Peyer's patch (tissue), 4 donors: Measurements from ENCODE around the gene F2RL1. TPM values are rescaled to one million over a fixed set of nuclear protein-coding genes. Genes with fewer than 3 reads are reported as not detected.
"Not testable (repeated sequence)": the region's sequence is repeated elsewhere in the genome, so short reads cannot be mapped to it uniquely, and the experiment has no call there.

Experiments
- DNase-seq, 3 donors: peaks; one replicate each; pipeline ENCODE4 v3.0.0-alpha.2; 2017 to 2019
- H3K27ac ChIP-seq, 4 donors: fragments of 200-600 bp; sonication (generic); one replicate each; pipeline ENCODE4 v1.5.1; 2016 to 2019
- H3K27me3 ChIP-seq, 2 donors: fragments of 200-600 bp; sonication (generic); one replicate each; pipeline ENCODE4 v1.5.1; 2019
- H3K36me3 ChIP-seq, 3 donors: fragments of 200-600 bp; sonication (generic); one replicate each; pipeline ENCODE4 v1.5.1; 2016 to 2019
- H3K4me1 ChIP-seq, 4 donors: fragments of 200-600 bp; sonication (generic); one replicate each; pipeline ENCODE4 v1.5.1; 2016 to 2019
- H3K4me3 ChIP-seq, 4 donors: fragments of 200-600 bp; sonication (generic); 1 replicate in 3 of 4; 2 replicates in 1 of 4; pipeline ENCODE4 v1.5.1; 2016 to 2019; ENCODE audit warnings: mild to moderate bottlenecking in 1 of 4
- H3K9me3 ChIP-seq, 4 donors: fragments of 200-600 bp; sonication (generic); one replicate each; pipeline ENCODE4 v1.5.1; 2016 to 2019; ENCODE audit warnings: mild to moderate bottlenecking in 1 of 4
- CTCF ChIP-seq, 6 experiments: fragments of 450-650 bp in 4 of 6; fragments of 200-600 bp in 2 of 6; sonication (generic) in 1 of 6; IDR thresholded peaks; one replicate each; pipeline ENCODE4 v1.5.1; 2017 to 2019; ENCODE audit warnings: antibody characterized with exemption in 6 of 6, mild to moderate bottlenecking in 3 of 6, moderate library complexity in 1 of 6
- POLR2A ChIP-seq, 2 donors: fragments of 450-650 bp; IDR thresholded peaks; one replicate each; pipeline ENCODE4 v1.5.1; 2017; ENCODE audit warnings: antibody characterized with exemption in 2 of 2, mild to moderate bottlenecking in 2 of 2, moderate library complexity in 2 of 2
- total RNA-seq, 4 donors: library from RNA; depleted of rRNA; stranded (reverse); fragments of >200 nt; gene quantifications; one replicate each; pipeline ENCODE4 v1.1.0, GENCODE V29; 2016

The F2RL1 gene
- total RNA-seq, 4 donors from 2014 or later: 9.9 to 146 (median 88.2) TPM

DNA sequence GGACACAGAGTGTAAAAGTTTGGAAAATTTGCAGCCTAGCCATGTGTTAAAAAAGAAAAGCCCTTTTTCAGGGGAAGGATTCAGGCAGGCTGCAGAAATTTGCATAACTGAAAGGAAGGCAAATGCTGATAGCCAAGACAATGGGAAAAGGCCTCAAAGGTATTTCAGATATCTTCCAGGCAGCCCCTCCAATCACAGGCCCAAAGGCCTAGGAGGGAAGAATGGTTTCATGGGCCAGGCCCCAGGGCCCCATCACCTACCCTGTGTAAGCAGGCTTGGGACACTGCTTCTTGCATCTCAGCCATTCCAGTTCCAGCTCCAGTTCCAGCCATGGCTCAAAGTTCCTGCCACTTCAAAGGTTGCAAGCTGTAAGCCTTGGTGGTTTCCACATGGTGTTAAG is 35.8 kb downstream of the F2RL1 start:
- Histone ChIP-seq H3K4me1 (peaks cover 0 to 32% (median 5%) of the 10 kb centered on the region in 4 donors), H3K36me3 (no peaks in the 10 kb centered on the region), H3K9me3 (no peaks in the 10 kb centered on the region), H3K4me3 (no peak overlapping the region), H3K27ac (peak overlapping the region in 1 of 4 donors; percentile 66), H3K27me3 (no peaks in the 10 kb centered on the region)
- TF ChIP-seq POLR2A (IDR thresholded peaks at IDR 0.05): no peak
- TF ChIP-seq CTCF (IDR thresholded peaks at IDR 0.05): no peak
- no peak for DNase-seq

DNA sequence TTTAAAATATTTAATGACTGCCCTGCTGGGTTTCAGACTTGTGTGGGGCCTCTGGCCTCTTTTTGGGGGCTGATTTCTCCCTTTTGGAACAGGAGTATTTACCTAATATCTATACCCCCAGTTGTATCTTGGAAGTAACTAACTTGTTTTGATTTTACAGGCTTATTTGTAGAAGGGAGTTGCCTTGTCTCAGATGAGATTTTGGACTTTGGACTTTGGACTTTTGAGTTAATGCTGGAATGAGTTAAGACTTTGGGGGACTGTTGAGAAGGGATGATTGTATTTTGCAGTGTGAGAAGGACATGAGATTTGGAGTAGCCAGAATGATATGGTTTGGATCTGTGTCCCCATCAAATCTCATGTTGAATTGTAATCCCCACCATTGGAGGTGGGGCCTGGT is 36.7 kb downstream of the F2RL1 start:
- not testable (repeated sequence) for H3K4me3 ChIP-seq, H3K9me3 ChIP-seq, DNase-seq, H3K27me3 ChIP-seq, H3K36me3 ChIP-seq
- Histone ChIP-seq H3K27ac (peak overlapping the region in 3 of 4 donors; percentile 51 to 66 (median 58)), H3K4me1 (peaks cover 0 to 41% (median 5%) of the 10 kb centered on the region in 4 donors)

GRCh38 chr5:76855961-76856360 is 37.1 kb downstream of the F2RL1 start:
- H3K4me1 ChIP-seq: peaks cover 0 to 41% (median 5%) of the 10 kb centered on the region in 4 donors
- H3K4me3 ChIP-seq: no peak overlapping the region
- no peak for TF ChIP-seq CTCF (IDR thresholded peaks at IDR 0.05)
- TF ChIP-seq POLR2A (IDR thresholded peaks at IDR 0.05): no peak
- H3K27ac ChIP-seq: peak overlapping the region; percentile 41 to 66 (median 54)
- no peaks in the 10 kb centered on the region for H3K9me3 ChIP-seq
- no peaks in the 10 kb centered on the region for H3K36me3 ChIP-seq
- DNase-seq: peak in 1 of 3 donors; percentile 50
- no peaks in the 10 kb centered on the region for H3K27me3 ChIP-seq

GRCh38 chr5:76856800-76857199 is 38.0 kb downstream of the F2RL1 start:
- not testable (repeated sequence) for H3K36me3 ChIP-seq, H3K27me3 ChIP-seq, H3K4me3 ChIP-seq, H3K9me3 ChIP-seq
- Histone ChIP-seq H3K27ac (peak overlapping the region in 1 of 4 donors; percentile 66), H3K4me1 (peaks cover 0 to 41% (median 5%) of the 10 kb centered on the region in 4 donors)
- peak in 1 of 3 donors; percentile 49 for DNase-seq

DNA sequence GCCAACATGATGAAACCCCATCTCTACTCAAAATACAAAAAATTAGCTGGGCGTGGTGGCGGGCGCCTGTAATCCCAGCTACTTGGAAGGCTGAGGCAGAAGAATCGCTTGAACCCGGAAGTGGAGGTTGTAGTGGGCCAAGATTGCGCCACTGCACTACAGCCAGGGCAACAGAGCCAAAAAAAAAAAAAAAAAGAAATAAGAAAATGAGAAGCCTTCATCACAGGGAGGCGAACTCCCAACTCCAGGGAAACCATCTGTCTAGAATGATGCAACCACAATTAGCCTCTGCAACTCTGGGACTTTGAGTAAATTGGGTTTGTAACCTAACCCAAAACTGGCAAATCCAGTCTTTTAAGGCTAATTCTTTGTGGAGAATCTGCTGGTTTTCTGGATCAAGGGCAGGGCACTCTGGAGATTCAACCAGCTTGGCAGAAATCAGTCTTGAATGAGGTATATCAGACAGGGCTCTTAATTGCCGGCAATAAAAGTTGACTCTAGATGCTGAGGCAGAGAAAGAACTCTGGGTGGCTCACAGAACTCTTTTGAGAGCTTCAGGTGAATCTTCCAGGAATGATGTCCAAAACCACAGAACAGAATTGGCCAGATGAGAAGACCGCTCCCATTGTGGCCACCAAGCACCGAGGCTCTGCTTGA is 40.9 kb downstream of the F2RL1 start:
- TF ChIP-seq POLR2A (IDR thresholded peaks at IDR 0.05) (no peak), CTCF (IDR thresholded peaks at IDR 0.05) (no peak)
- peak in 1 of 3 donors; percentile 49 for DNase-seq
- Histone ChIP-seq H3K4me3 (no peak overlapping the region), H3K4me1 (peaks cover 0 to 35% (median 5%) of the 10 kb centered on the region in 4 donors), H3K36me3 (no peaks in the 10 kb centered on the region), H3K27ac (peak overlapping the region in 1 of 4 donors; percentile 53), H3K27me3 (no peaks in the 10 kb centered on the region), H3K9me3 (no peaks in the 10 kb centered on the region)

GRCh38 chr5:76861612-76862011 is 42.8 kb downstream of the F2RL1 start:
- H3K27me3 ChIP-seq: no peaks in the 10 kb centered on the region
- no peaks in the 10 kb centered on the region for H3K9me3 ChIP-seq
- no peak for DNase-seq
- TF ChIP-seq POLR2A (IDR thresholded peaks at IDR 0.05) (no peak), CTCF (IDR thresholded peaks at IDR 0.05) (no peak)
- H3K4me1 ChIP-seq: peaks cover 0 to 22% (median under 1%) of the 10 kb centered on the region in 4 donors
- no peak overlapping the region for H3K27ac ChIP-seq
- H3K36me3 ChIP-seq: no peaks in the 10 kb centered on the region
- H3K4me3 ChIP-seq: no peak overlapping the region
